ENCODE results near the gene MAST2. TPM values are rescaled to one million over a fixed set of nuclear protein-coding genes. Genes with fewer than 3 reads are reported as not detected.
A peak's percentile ranks its signal among the peaks of the same experiment; 100 is the strongest.
"Not testable (repeated sequence)": the region's sequence is repeated elsewhere in the genome, so short reads cannot be mapped to it uniquely, and the experiment has no call there.

Gene MAST2
- total and polyA plus RNA-seq, 2 of the 13 experiments (the other 11 are each of a cell fraction or from before 2014, with no cell fraction given) = 15.3 to 23.0 TPM

- TF ChIP-seq ZNF687 (CRISPR knock-in tag; IDR thresholded peaks at IDR 0.05) (peak; percentile 31; the same call in 1 of the 2 replicates), ZNF614 (CRISPR knock-in tag; IDR thresholded peaks at IDR 0.05; ENCODE audit: borderline replicate concordance) (peak; percentile 55; the same call in 1 of the 2 replicates), FOSL2 (CRISPR knock-in tag; IDR thresholded peaks at IDR 0.05) (peak; percentile 93), NONO (CRISPR knock-in tag; conservative IDR thresholded peaks at IDR 0.05) (peak; percentile 70; the same call in 1 of the 2 replicates), ZNF558 (CRISPR knock-in tag; IDR thresholded peaks at IDR 0.05; ENCODE audit: borderline replicate concordance) (peak; percentile 34; the same call in 1 of the 2 replicates), RFX5 (IDR thresholded peaks at IDR 0.05; ENCODE audit: low read depth, low read length) (peak; percentile 60; the same call in 1 of the 2 replicates), HNF4G (IDR thresholded peaks at IDR 0.05; ENCODE audit: borderline replicate concordance, low read depth, low read length) (peak; percentile 78; the same call in 1 of the 2 replicates), ATF2 (CRISPR knock-in tag; IDR thresholded peaks at IDR 0.05) (peak; percentile 92), ZNF343 (CRISPR knock-in tag; IDR thresholded peaks at IDR 0.05) (0 out of 2 replicates have a peak, but pooled peaks have one; percentile 55), ZNF644 (CRISPR knock-in tag; IDR thresholded peaks at IDR 0.05; ENCODE audit: low read depth) (peak; percentile 84), FOXA3 (CRISPR knock-in tag; IDR thresholded peaks at IDR 0.05) (peak; percentile 99), ZNF362 (CRISPR knock-in tag; IDR thresholded peaks at IDR 0.05; ENCODE audit: borderline replicate concordance) (peak; percentile 93), ZNF460 (CRISPR knock-in tag; IDR thresholded peaks at IDR 0.05; ENCODE audit: borderline replicate concordance) (0 out of 2 replicates have a peak, but pooled peaks have one; percentile 9), MIER3 (CRISPR knock-in tag; IDR thresholded peaks at IDR 0.05; ENCODE audit: borderline replicate concordance) (peak; percentile 79), SRY (CRISPR knock-in tag; IDR thresholded peaks at IDR 0.05) (peak; percentile 46; the same call in 1 of the 2 replicates), NCOA2 (CRISPR knock-in tag; IDR thresholded peaks at IDR 0.05) (peak; percentile 90), ZMYM2 (CRISPR knock-in tag; IDR thresholded peaks at IDR 0.05) (peak; percentile 78; the same call in 1 of the 2 replicates), HDAC1 (CRISPR knock-in tag; IDR thresholded peaks at IDR 0.05) (peak; percentile 87; the same call in 1 of the 2 replicates), MYPOP (CRISPR knock-in tag; IDR thresholded peaks at IDR 0.05) (peak; percentile 62; the same call in 1 of the 2 replicates), MXD4 (CRISPR knock-in tag; IDR thresholded peaks at IDR 0.05) (peak; percentile 64; the same call in 1 of the 2 replicates), MEIS1 (CRISPR knock-in tag; IDR thresholded peaks at IDR 0.05; ENCODE audit: borderline replicate concordance) (peak; percentile 81; the same call in 1 of the 2 replicates)
- TF ChIP-seq NONO (IDR thresholded peaks at IDR 0.05); HNF4G (CRISPR knock-in tag; IDR thresholded peaks at IDR 0.05; ENCODE audit: borderline replicate concordance, low read depth): not testable (repeated sequence)
Measured at GRCh38 chr1:45872173-45872801, 68.9 kb downstream of the MAST2 start (continued).

Measured in HepG2 (cell line).